DMS53 (cell line): ENCODE results near the gene KL.

Source experiments
- DNase-seq: peaks from one replicate; lab custom pipeline; 2025; lab: John Stamatoyannopoulos, UW

KL gene

DNA sequence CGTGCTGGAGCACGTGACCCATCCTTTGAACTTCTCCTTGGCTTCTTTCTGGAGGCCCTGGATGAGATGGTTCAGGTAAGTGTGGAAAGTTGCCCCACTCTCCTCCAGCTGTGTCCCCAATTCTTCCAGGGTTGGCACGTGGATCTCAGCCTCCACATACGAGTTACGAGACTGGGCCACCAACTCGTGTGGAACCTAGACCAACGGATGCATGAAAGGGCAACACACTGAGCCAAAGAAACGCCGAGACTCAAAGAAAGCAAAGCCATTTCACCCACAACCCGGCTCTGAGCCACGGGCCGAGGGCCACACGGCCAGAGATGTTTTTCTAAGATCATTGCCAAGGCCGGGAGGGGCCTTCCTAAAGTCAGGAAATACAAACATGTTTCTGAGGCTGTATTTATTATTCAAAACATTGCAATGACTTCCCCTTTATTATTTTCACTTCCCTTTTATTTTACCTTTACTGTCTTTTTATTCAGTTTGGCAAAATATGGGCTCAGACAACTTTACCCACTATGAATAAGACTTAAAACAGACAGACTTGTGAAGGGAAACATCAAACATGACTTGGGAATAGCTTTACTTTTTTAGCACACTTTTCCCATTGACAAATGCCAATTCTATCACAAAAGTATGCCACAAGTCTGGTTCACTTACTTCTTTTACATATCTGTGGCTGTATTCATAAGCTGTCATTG, 94.6 kb downstream of the KL start:
- DNase-seq, result no peak

GRCh38 chr13:33111414-33112110, 95.3 kb downstream of the KL start:
- no peak for DNase-seq

- no peak for DNase-seq
Measured at GRCh38 chr13:33112766-33113165, 96.5 kb downstream of the KL start.

- no peak for DNase-seq
Measured at GRCh38 chr13:33114146-33114545, 97.9 kb downstream of the KL start.

- DNase-seq, result no peak
Measured at GRCh38 chr13:33115274-33115673, 99.1 kb downstream of the KL start.
